Stimulated activated CD4-positive, alpha-beta T cell treated with anti-CD3 and anti-CD28 coated beads, Interleukin-15, amount 100 ng/mL, for 48 hours (primary cell): ENCODE results near the gene ANAPC16.
"Not testable (repeated sequence)": the region's sequence is repeated elsewhere in the genome, so short reads cannot be mapped to it uniquely, and the experiment has no call there.

Experiments
- DNase-seq, 2 donors: peaks; one replicate each; pipeline ENCODE4 v3.0.0-alpha.2; 2020; ENCODE audit warnings: low read depth in 2 of 2

The ANAPC16 gene

DNA sequence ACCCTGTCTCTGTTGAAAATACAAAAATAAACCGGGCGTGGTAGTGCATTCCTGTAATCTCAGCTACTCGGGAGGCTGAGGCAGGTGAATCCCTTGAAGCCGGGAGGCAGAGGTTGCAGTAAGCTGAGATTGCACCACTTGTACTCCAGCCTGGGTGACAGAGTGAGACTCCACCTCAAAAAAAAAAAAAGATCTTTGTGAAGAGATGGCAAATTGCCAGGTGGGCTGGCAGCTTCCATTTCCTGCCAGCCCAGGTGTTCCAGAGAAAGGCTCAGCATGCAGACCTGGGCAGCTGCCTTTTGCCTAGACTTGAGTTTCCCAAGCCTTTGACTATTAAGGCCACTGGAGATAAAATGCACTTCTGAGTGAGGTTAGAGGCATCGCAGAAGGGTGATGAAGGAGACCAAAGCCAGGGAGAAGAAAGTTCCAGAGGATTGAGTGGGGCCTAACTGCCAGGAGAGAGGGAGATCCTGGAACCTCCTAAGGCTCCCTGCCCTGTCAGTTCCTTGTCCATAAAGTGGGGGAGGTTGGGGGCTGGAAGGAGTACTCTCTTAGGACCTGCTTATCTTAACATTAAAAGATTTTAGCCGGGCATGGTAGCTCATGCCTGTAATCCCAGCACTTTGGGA, 47.9 kb downstream of the ANAPC16 start:
- no peak for DNase-seq

DNA sequence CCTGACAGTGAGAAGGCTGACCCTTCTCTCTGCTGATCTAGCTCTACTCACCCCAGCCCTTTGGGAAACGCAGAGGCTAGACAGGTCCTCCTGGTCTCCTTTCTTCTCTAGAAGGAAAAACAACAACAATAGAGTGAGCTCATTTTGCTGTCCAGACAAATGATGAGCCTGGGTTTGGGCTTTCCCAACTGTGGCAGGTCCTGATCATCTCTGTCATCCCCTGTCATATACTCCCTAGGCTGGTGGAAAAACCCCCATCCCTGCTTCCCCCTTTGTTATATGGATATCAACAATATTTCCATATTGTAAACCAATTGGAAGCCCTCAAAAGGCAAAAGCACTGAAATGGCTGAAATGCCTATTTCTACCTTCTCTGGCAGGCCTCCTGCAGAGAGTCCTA, 48.7 kb downstream of the ANAPC16 start:
- DNase-seq = no peak

DNA sequence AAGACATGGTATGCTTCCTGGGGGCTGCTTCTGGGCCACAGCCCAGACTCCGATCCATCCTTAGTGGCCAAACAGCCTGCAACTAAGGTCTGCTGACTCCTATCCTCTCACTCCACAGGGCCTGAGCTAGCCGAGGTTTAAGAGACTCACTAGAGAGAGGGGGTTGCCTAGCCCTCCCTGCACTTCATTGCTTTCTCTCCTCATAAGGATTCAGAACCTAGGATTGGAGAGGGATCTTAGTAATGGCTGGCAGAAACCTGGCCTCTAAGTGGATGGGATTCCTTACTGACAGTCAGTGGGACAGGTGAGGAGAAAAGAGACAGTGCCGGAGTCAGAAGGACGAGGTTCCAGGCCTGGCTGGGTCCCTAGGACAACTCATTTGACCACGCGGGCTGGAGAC, 49.7 kb downstream of the ANAPC16 start:
- no peak for DNase-seq

DNA sequence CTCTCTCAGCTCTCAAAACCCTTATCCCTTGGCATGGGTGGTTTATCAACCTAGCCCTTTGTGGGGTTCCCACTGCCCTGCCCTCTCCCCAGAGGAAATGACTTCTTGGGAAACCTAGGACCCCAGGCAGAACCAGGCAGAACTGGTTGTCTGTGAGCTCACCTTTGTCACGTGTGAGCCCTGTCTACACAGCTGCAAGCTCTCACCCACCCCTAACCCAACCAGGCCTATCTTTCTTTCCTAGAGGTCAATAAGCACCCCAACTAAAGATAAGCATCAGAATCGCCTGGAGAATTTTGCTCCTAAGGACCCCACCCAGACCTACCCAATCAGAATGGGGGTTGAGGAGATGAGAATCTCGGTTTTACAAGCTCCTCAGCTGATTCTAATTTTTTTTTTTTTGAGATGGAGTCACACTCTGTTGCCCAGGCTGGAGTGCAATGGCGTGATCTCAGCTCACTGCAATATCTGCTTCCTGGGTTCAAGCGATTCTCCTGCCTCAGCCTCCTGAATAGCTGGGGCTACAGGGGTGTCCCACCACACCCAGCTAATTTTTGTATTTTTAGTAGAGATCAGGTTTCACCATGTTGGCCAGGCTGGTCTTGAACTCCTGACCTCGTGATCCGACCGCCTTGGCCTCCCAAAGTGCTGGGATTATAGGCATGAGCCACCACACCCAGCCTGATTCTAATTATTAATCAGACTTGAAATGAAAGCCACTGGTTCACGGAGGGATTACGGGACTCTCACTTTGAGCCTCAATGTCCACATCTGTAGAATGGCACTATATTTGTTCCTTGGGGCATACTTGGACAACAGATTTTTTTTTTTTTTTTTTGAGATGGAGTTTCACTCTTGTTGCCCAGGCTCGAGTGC, 50.4 kb downstream of the ANAPC16 start:
- DNase-seq = no peak

DNA sequence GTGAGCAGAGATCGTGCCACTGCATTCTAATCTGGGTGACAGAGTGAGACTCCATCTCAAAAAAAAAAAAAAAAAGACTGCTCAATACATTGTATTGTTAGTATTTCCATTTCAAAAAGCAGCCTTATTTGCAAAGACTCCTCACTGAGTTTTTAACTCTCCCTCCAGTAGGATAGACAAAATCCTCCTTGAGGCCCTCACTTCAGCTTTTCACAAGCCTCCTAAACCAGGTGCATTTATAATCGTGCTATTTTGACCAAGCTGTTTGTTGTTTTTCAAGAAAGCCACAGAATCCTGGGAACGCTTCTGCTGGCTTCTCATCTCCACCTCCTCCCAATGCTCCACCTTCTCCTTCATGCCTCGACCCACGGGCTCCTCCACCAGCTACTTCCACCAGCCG, 51.6 kb downstream of the ANAPC16 start:
- DNase-seq = no peak

DNA sequence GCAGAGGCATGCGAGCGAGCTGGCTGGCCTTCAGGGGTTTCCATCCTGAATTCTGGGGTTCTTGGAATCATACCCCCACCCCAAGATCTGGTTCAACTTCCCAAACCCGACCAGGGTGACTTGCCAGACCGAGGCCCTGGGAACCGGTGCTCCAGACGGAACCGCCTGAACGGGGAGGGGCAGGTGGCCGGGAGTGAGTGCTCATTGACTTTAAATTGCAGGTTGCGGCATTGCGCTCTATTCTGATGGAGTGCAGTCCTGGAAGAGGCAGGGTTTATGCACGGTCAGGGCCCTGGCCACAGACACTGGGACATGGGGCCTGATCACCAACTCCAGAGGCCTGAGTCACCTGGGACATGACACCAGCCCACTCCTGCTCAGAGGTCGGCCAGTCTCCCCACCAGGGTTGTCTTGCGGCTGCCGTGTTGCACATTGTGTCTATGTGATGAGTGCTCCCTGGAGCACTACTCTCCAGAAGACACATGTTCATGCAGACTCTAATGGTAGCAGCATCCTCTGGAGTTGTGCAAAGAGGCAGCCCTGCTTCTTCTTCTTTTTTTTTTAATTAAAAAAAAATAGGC, 52.1 kb downstream of the ANAPC16 start:
- DNase-seq = no peak

DNA sequence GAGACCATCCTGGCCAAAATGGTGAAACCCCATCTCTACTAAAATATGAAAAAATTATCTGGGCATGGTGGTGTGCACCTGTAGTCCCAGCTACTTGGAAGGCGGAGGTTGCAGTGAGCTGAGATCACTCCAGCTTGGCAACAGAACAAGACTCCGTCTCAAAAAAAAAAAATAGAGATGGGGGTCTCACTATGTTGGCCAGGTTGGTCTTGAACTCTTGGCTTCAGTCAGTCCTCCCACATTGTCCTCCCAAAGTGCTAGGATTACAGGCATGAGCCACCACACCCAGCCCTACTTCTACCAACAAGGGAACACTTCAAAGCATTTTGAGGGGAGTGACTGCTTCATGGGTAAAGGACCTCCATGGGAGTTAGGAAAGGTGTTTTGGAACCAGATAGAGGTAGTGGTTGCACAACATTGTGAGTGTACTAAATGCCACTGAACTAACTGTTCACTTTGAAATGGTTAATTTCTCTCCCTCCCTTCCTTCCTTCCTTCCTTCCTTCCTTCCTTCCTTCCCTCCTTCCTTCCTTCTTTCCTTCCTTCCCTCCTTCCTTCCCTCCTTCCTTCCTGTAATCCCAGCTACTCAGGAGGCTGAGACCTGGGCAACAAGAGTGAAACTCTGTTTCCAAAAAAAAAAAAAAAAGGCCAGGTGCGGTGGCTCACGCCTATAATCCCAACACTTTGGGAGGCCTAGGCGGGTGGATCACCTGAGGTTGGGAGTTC, 52.8 kb downstream of the ANAPC16 start:
- not testable (repeated sequence) for DNase-seq

DNA sequence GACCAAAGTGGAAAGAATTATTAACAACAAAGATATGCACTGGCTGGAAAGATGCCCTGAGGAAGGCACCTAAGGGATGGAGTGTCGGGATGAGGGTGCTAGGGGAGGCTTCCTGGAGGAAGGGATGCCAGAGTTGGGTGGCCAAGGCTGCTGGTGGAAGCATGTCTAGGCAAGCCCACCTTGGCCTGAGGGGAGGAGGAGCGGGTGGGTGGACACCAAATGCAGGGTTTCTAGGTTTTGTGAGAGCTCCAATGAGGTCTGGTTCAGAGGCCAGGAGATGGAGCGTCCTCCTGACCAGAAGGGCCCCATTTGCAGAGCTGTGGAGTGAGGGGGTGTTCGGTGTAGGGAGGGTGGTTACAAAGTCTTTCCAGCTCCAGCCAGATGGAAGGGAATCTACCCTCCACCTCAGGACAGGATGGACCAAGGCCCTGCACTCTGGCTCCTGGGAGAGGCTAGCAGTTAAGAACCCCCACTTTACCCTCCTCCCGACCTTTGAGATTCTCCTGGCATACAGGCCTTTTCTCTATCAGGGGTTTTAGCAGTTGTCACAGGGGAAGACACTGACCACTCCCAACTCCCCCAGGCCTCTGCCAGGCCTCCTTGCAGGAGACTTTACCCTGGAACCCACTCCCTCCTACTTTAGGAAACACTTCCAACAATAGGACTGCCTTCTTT, 54.9 kb downstream of the ANAPC16 start:
- DNase-seq = no peak

DNA sequence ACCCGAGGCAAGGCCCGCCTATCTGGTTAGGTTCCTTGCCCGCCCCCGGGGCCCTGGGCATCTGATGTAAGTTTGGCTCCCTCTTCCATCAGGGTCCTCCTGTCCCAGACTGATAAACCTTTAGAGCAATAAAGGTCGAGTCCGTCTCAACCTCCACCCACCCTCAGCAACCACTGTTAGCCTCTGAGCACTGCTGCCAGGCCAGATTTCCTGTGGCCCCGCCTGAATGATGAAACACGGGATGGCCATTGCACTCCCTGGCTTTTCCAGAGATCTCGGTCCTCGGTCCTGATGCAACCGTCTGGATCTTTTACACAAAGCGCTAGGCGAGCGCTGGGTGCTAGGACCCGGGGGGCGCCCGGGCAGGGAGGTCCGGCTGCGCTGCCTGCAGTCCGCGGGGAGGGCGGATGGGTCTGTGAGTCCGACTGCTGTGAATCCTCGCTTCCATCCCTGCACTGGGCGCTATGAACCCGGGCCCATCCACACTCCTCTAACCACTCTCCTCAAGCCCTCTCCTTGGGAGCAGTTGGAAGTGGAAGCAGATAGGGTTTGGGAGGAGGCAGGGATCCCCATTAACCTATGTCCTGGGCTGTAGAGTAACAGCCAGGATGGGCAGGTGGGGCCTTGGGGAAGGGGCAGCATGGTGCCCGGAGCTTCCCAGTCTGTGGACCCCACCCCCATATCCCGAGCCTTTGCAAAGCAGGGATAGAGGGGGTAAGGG, 57.0 kb downstream of the ANAPC16 start:
- no peak for DNase-seq

DNA sequence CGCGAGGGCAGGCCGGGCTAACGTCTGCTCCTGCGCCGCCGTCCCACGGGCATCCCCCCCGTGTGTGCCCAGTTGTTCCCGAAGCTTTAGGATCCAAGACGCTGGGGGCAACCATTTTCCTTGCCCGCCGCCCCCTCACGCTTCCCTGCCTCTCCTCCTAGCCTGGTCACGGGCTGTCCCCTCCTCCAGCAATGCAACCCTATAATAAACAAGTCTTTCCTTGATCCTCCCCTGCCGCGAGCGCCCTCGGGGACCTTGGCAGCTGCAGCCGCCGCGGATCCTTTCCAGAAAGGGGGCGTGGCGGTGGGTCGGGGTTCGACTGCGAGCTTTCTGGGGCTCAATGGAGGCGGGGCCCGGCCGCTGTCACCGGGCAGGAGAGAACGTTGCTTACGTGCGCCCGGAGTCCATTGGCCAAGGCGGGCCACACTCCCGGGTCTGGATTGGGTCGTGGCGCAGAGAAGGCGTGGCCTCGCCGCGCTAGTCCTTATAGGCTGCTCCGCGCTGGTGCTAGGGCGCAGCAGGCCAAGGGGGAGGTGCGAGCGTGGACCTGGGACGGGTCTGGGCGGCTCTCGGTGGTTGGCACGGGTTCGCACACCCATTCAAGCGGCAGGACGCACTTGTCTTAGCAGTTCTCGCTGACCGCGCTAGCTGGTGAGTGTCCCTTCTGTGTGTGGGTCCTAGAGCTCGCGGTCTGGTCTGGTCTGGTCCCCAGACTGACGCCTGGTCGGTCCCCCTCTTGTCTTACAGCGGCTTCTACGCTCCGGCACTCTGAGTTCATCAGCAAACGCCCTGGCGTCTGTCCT, 57.8 kb downstream of the ANAPC16 start, which contains the start of gene DDIT4:
DDIT4 (plus strand) TSS at position 515 of the 803 bp plus-strand sequence. CDS start 293 bp downstream, outside the sequence.
- peak; percentile 99 for DNase-seq

DNA sequence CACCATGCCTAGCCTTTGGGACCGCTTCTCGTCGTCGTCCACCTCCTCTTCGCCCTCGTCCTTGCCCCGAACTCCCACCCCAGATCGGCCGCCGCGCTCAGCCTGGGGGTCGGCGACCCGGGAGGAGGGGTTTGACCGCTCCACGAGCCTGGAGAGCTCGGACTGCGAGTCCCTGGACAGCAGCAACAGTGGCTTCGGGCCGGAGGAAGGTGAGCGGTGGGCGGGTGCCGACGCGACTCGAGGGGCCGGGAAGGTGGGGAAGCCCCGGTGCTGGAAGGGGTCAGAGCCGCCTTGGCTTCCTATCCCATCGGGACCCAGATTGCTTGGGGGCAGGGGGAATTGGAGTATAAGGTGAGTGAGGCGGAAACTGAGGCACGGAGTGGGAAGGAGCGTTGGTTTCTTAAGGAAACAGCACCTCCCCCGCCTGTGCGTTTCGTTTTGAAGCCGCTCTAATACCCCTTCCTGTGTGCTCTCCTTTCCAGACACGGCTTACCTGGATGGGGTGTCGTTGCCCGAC, 58.5 kb downstream of the ANAPC16 start:
- DNase-seq = no peak

DNA sequence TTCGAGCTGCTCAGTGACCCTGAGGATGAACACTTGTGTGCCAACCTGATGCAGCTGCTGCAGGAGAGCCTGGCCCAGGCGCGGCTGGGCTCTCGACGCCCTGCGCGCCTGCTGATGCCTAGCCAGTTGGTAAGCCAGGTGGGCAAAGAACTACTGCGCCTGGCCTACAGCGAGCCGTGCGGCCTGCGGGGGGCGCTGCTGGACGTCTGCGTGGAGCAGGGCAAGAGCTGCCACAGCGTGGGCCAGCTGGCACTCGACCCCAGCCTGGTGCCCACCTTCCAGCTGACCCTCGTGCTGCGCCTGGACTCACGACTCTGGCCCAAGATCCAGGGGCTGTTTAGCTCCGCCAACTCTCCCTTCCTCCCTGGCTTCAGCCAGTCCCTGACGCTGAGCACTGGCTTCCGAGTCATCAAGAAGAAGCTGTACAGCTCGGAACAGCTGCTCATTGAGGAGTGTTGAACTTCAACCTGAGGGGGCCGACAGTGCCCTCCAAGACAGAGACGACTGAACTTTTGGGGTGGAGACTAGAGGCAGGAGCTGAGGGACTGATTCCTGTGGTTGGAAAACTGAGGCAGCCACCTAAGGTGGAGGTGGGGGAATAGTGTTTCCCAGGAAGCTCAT, 59.0 kb downstream of the ANAPC16 start:
- DNase-seq = peak in 1 of 2 donors; percentile 54

DNA sequence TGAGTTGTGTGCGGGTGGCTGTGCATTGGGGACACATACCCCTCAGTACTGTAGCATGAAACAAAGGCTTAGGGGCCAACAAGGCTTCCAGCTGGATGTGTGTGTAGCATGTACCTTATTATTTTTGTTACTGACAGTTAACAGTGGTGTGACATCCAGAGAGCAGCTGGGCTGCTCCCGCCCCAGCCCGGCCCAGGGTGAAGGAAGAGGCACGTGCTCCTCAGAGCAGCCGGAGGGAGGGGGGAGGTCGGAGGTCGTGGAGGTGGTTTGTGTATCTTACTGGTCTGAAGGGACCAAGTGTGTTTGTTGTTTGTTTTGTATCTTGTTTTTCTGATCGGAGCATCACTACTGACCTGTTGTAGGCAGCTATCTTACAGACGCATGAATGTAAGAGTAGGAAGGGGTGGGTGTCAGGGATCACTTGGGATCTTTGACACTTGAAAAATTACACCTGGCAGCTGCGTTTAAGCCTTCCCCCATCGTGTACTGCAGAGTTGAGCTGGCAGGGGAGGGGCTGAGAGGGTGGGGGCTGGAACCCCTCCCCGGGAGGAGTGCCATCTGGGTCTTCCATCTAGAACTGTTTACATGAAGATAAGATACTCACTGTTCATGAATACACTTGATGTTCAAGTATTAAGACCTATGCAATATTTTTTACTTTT, 59.7 kb downstream of the ANAPC16 start:
- DNase-seq = no peak

DNA sequence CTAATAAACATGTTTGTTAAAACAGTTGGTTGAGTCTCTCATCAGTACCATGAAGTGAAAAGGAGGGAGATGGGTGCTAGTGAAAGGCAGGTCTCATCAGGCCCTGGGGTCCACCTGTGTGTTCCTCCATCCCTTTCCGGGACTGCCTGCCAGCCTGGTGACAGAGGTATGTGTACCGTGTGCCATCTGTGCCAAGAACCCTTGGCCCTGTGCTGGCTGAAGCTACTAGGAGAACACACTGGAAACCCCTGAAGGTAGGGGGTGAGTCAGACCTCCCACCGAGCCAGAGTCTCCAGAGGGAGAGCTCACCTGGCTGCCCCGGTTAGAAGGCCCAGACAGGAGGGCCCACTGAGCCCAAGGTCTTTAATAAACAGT, 60.2 kb downstream of the ANAPC16 start:
- peak in 1 of 2 donors; percentile 44 for DNase-seq

DNA sequence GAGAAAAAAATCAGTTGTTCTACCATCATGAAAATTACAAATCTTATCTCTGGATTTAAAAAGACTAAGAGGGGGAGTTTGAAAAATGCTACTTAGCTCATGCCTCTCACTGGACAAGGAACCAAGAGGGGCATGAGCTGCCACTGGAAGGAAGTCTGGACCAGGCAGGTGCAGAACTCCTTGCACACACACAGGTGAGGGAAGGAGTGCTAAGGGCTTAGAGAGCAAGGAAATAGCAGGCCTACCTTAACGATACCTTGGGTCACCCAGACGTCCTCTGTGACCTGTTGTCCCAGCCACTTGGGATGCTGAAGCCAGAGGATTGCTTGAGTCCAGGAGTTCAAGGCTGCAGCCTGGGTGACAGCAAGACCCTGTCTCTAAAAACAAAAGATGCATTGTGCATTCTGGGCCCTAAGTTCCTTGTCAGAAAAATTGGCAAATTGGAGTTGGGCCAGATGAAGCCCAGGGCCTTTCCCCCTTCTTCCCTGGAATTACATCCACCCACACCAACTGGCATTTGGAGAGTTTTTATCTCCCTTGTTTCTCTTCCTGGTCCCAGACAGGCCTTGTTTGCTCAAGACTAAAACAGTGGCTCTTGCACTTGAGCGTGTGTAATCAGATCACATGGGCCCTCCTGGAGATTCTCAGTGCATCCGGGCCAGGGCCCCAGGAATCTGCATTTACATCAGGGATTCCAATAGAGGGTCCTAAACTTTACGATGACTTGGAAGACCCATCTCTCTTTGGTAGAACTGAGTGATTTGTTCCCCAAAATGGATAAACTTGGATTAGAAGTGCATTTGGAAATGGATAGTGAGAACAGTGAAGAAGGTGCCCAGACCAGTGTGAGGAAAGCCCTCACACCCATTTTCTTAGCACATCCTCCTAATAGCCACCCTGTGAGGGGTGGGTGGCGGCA, 60.9 kb downstream of the ANAPC16 start:
- no peak for DNase-seq

DNA sequence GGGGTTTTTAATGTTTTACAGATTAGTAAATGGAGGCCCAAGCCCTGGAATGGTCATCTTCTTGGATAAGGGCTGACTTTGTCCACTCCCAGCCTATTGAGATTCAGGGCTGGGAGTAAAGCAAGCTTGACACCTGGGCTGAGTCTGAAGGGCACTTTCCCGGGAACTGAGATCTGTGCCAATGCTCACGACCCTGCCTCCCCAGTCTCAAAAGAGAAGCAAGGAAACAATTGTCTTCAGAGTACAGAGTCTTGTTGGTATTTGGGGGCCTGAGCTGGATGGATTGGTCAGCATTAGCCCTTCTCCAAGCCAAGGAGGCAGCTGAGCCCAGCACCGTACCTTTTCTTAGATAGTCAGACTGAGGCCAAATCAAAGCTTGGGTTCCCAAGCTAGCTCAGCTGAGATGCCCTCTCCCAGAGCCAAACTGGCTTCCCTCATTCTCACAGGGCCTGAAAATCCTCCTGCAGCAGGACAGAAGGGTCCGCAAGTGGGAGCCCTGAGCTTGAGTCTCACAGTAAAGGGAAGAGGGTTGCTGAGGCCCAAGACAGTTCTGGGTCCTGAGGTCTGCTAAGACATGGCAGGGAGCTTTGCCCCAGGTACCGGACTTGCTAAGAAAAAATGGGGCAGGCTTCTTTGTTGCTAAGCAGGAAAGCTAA, 61.7 kb downstream of the ANAPC16 start:
- DNase-seq = no peak

DNA sequence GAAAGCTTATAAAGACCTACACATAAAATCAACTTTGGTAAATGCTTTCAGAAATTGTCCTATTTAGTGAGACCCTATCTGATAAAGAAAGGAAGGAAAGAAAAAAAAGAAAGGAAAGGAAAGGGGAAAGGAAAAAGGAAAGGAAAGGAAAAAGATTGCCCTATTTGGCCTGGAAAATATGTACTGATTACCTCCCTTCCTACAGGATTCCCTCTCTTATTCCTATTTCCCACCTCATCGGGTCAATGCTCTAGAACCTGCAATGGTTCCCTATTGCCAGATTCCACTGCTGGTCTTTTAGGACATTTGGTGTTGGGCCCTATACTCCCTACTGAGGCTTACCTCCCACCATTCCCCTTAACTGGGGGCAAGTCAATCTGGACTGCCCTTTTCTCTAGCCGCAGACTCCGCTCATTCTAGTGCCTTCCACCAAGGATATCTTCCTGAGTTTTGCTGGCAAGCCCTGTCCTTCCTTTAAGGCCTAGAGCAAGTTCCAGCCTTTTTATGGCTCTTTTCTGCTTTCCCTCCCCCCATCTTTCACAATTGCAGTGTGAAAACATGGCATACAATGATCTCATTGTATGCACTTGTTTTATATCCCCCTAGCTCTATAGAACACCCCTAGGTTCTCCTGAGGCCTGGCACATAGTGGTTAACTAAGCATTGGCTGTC, 62.3 kb downstream of the ANAPC16 start:
- DNase-seq = no peak
